HEK293 (cell line): ENCODE measurements around the gene SCN1A.

Experiments used
- CTCF ChIA-PET: fragments of 350-600 bp; formaldehyde crosslinking; extraction: SDS; loops from one replicate; lab custom pipeline; 2021; ENCODE audit warnings: antibody characterized with exemption; lab: Yijun Ruan, JAX
- POLR2A ChIA-PET: fragments of 300-600 bp; formaldehyde crosslinking; extraction: SDS; loops from one replicate; lab custom pipeline; 2020; ENCODE audit warnings: antibody characterized with exemption, inconsistent platforms; lab: Yijun Ruan, JAX
- H3K27ac ChIP-seq: fragments of 200-500 bp; sonication (Bioruptor generic); 2 replicates; pipeline ENCODE4 v1.5.1; 2014; ENCODE audit warnings: low read depth, low read length, control low read depth, inconsistent platforms; ENCODE audit errors: extremely low read depth
- H3K36me3 ChIP-seq, 2 experiments: fragments of 200-500 bp in 1 of 2; sonication (Bioruptor generic) in 1 of 2; 1 replicate in 1 of 2; 2 replicates in 1 of 2; pipeline ENCODE4 v1.5.1; 2014 to 2017; ENCODE audit warnings: inconsistent platforms in 2 of 2, low read length in 2 of 2; ENCODE audit not compliant: control insufficient read depth in 2 of 2, insufficient read depth in 1 of 2
- H3K4me1 ChIP-seq: fragments of 200-500 bp; sonication (Bioruptor generic); 2 replicates; pipeline ENCODE4 v1.5.1; 2014; ENCODE audit warnings: mild to moderate bottlenecking, low read length, inconsistent platforms; ENCODE audit not compliant: control insufficient read depth, insufficient read depth
- H3K4me3 ChIP-seq: 2 replicates; pipeline ENCODE4 v1.5.1; 2011; ENCODE audit warnings: low read depth, mild to moderate bottlenecking, control low read depth, low read length, moderate library complexity
- H3K9me3 ChIP-seq: fragments of 200-500 bp; sonication (Bioruptor generic); 2 replicates; pipeline ENCODE4 v1.5.1; 2014; ENCODE audit warnings: low read depth, low read length, inconsistent platforms; ENCODE audit not compliant: control insufficient read depth, insufficient read depth
- BCL11B ChIP-seq: fragments of 450-650 bp; formaldehyde crosslinking; IDR thresholded peaks from 2 replicates; pipeline ENCODE4 v1.5.1; 2016; ENCODE audit warnings: low read depth, missing biosample characterization, missing genetic modification characterization
- GLIS1 ChIP-seq: fragments of 450-650 bp; formaldehyde crosslinking; IDR thresholded peaks from 2 replicates; pipeline ENCODE4 v1.5.1; 2016; ENCODE audit warnings: missing biosample characterization, missing genetic modification characterization
- IKZF3 ChIP-seq: fragments of 450-650 bp; IDR thresholded peaks from 2 replicates; pipeline ENCODE4 v1.5.0; 2018; ENCODE audit warnings: missing biosample characterization, mild to moderate bottlenecking, missing genetic modification characterization, moderate library complexity
- ZNF133 ChIP-seq: fragments of 450-650 bp; formaldehyde crosslinking; IDR thresholded peaks from 2 replicates; pipeline ENCODE4 v1.5.1; 2016; ENCODE audit warnings: missing biosample characterization, missing genetic modification characterization
- ZNF169 ChIP-seq: fragments of 450-650 bp; formaldehyde crosslinking; IDR thresholded peaks from 2 replicates; pipeline ENCODE4 v1.5.1; 2016; ENCODE audit warnings: missing biosample characterization, missing genetic modification characterization
- ZNF426 ChIP-seq: fragments of 450-650 bp; formaldehyde crosslinking; IDR thresholded peaks from 2 replicates; pipeline ENCODE4 v1.5.1; 2017; ENCODE audit warnings: missing biosample characterization, missing genetic modification characterization, mild to moderate bottlenecking, inconsistent platforms, moderate library complexity
- ZNF530 ChIP-seq: fragments of 450-650 bp; formaldehyde crosslinking; IDR thresholded peaks from 2 replicates; pipeline ENCODE4 v1.5.1; 2016; ENCODE audit warnings: low read depth, missing biosample characterization, missing genetic modification characterization
- ZNF558 ChIP-seq: fragments of 450-650 bp; formaldehyde crosslinking; IDR thresholded peaks from 2 replicates; pipeline ENCODE4 v1.5.1; 2016; ENCODE audit warnings: missing biosample characterization, missing genetic modification characterization
- ZNF623 ChIP-seq: fragments of 450-650 bp; formaldehyde crosslinking; IDR thresholded peaks from 2 replicates; pipeline ENCODE4 v1.5.1; 2016; ENCODE audit warnings: missing biosample characterization, missing genetic modification characterization
- ZNF785 ChIP-seq: fragments of 450-650 bp; formaldehyde crosslinking; IDR thresholded peaks from 2 replicates; pipeline ENCODE4 v1.5.1; 2016; ENCODE audit warnings: missing biosample characterization, missing genetic modification characterization
- ZNF843 ChIP-seq: fragments of 450-650 bp; formaldehyde crosslinking; IDR thresholded peaks from 2 replicates; pipeline ENCODE4 v1.5.1; 2016; ENCODE audit warnings: missing biosample characterization, missing genetic modification characterization
- TF ChIP-seq, protein P1 (sequence below): fragments of 450-650 bp; formaldehyde crosslinking; IDR thresholded peaks from 2 replicates; pipeline ENCODE4 v1.5.1; 2016; ENCODE audit warnings: missing biosample characterization, missing genetic modification characterization
- TF ChIP-seq, protein P2 (sequence below): fragments of 450-650 bp; formaldehyde crosslinking; IDR thresholded peaks from 2 replicates; pipeline ENCODE4 v1.5.1; 2016; ENCODE audit warnings: missing biosample characterization, missing genetic modification characterization
- TF ChIP-seq, protein P3 (sequence below): fragments of 450-650 bp; formaldehyde crosslinking; IDR thresholded peaks from 2 replicates; pipeline ENCODE4 v1.5.1; 2016; ENCODE audit warnings: missing biosample characterization, missing genetic modification characterization
- TF ChIP-seq, protein P4 (sequence below): fragments of 450-650 bp; formaldehyde crosslinking; IDR thresholded peaks from 2 replicates; pipeline ENCODE4 v1.5.1; 2016; ENCODE audit warnings: missing biosample characterization, missing genetic modification characterization
- TF ChIP-seq, protein P5 (sequence below): fragments of 450-650 bp; IDR thresholded peaks from 2 replicates; pipeline ENCODE4 v1.5.1; 2018; ENCODE audit warnings: missing biosample characterization, missing genetic modification characterization

Gene SCN1A

DNA sequence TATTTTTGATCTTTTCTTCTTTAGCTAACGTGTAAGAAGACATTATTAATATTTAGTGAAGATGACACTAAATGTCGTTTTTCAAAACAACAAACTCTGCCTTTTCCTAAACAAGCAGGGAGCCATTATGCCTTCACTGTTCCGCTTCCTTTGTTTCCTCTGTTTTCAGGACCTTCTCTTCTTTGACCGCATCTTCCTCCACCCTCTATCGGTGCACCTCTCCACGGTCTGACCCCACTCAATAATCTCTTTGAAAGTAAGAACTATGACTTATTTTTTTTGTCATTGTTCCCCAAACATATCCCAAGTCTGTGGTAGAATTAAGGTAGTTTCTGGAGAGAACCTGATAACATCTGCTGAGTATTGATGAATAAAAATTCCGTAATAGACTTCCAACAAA is 5.8 kb upstream of the SCN1A start:
- CTCF ChIA-PET = no interaction called here
- POLR2A ChIA-PET = no interaction called here
- Histone ChIP-seq H3K4me1 (no peaks in the 10 kb centered on the region), H3K9me3 (no peaks in the 10 kb centered on the region), H3K4me3 (no peak overlapping the region), H3K36me3 (no peaks in the 10 kb centered on the region), H3K27ac (no peak overlapping the region)
- TF ChIP-seq, protein P1, sequence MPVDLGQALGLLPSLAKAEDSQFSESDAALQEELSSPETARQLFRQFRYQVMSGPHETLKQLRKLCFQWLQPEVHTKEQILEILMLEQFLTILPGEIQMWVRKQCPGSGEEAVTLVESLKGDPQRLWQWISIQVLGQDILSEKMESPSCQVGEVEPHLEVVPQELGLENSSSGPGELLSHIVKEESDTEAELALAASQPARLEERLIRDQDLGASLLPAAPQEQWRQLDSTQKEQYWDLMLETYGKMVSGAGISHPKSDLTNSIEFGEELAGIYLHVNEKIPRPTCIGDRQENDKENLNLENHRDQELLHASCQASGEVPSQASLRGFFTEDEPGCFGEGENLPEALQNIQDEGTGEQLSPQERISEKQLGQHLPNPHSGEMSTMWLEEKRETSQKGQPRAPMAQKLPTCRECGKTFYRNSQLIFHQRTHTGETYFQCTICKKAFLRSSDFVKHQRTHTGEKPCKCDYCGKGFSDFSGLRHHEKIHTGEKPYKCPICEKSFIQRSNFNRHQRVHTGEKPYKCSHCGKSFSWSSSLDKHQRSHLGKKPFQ (tag by site-specific recombination) = no peak
- TF ChIP-seq, protein P2, sequence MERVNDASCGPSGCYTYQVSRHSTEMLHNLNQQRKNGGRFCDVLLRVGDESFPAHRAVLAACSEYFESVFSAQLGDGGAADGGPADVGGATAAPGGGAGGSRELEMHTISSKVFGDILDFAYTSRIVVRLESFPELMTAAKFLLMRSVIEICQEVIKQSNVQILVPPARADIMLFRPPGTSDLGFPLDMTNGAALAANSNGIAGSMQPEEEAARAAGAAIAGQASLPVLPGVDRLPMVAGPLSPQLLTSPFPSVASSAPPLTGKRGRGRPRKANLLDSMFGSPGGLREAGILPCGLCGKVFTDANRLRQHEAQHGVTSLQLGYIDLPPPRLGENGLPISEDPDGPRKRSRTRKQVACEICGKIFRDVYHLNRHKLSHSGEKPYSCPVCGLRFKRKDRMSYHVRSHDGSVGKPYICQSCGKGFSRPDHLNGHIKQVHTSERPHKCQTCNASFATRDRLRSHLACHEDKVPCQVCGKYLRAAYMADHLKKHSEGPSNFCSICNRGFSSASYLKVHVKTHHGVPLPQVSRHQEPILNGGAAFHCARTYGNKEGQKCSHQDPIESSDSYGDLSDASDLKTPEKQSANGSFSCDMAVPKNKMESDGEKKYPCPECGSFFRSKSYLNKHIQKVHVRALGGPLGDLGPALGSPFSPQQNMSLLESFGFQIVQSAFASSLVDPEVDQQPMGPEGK (tag by site-specific recombination) = no peak
- TF ChIP-seq ZNF843 (tag by site-specific recombination) (no peak), ZNF133 (tag by site-specific recombination) (no peak), GLIS1 (tag by site-specific recombination) (no peak), ZNF426 (tag by site-specific recombination) (no peak), BCL11B (tag by site-specific recombination) (no peak), ZNF530 (tag by site-specific recombination) (no peak), IKZF3 (no peak), ZNF785 (tag by site-specific recombination) (no peak), ZNF169 (tag by site-specific recombination) (no peak), ZNF623 (no peak)
- TF ChIP-seq, protein P3, sequence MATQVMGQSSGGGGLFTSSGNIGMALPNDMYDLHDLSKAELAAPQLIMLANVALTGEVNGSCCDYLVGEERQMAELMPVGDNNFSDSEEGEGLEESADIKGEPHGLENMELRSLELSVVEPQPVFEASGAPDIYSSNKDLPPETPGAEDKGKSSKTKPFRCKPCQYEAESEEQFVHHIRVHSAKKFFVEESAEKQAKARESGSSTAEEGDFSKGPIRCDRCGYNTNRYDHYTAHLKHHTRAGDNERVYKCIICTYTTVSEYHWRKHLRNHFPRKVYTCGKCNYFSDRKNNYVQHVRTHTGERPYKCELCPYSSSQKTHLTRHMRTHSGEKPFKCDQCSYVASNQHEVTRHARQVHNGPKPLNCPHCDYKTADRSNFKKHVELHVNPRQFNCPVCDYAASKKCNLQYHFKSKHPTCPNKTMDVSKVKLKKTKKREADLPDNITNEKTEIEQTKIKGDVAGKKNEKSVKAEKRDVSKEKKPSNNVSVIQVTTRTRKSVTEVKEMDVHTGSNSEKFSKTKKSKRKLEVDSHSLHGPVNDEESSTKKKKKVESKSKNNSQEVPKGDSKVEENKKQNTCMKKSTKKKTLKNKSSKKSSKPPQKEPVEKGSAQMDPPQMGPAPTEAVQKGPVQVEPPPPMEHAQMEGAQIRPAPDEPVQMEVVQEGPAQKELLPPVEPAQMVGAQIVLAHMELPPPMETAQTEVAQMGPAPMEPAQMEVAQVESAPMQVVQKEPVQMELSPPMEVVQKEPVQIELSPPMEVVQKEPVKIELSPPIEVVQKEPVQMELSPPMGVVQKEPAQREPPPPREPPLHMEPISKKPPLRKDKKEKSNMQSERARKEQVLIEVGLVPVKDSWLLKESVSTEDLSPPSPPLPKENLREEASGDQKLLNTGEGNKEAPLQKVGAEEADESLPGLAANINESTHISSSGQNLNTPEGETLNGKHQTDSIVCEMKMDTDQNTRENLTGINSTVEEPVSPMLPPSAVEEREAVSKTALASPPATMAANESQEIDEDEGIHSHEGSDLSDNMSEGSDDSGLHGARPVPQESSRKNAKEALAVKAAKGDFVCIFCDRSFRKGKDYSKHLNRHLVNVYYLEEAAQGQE (tag by site-specific recombination) = no peak
- TF ChIP-seq, protein P4, sequence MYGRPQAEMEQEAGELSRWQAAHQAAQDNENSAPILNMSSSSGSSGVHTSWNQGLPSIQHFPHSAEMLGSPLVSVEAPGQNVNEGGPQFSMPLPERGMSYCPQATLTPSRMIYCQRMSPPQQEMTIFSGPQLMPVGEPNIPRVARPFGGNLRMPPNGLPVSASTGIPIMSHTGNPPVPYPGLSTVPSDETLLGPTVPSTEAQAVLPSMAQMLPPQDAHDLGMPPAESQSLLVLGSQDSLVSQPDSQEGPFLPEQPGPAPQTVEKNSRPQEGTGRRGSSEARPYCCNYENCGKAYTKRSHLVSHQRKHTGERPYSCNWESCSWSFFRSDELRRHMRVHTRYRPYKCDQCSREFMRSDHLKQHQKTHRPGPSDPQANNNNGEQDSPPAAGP = no peak
- TF ChIP-seq, protein P5, sequence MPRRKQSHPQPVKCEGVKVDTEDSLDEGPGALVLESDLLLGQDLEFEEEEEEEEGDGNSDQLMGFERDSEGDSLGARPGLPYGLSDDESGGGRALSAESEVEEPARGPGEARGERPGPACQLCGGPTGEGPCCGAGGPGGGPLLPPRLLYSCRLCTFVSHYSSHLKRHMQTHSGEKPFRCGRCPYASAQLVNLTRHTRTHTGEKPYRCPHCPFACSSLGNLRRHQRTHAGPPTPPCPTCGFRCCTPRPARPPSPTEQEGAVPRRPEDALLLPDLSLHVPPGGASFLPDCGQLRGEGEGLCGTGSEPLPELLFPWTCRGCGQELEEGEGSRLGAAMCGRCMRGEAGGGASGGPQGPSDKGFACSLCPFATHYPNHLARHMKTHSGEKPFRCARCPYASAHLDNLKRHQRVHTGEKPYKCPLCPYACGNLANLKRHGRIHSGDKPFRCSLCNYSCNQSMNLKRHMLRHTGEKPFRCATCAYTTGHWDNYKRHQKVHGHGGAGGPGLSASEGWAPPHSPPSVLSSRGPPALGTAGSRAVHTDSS (tag by site-specific recombination) = no peak

DNA sequence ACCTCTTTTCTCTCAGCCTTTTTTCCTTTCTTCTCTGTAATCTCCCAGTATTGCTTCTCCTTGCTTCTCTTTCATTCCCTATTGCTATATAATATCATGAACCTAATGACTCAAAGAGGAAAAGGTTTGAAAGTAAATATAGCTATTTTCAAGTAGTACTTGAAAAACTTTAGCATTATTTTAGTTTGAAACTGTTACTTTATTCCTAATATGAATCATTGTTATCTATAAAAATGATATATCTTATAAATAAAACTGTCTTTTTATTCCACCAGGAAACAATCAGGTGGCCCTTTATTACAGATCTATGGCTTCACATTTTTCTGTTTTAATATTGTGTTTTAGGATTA is 311 bp upstream of the SCN1A start:
- Histone ChIP-seq H3K4me1 (no peaks in the 10 kb centered on the region), H3K36me3 (no peaks in the 10 kb centered on the region), H3K4me3 (no peak overlapping the region), H3K27ac (no peak overlapping the region), H3K9me3 (no peaks in the 10 kb centered on the region)
- CTCF ChIA-PET = interaction anchor here (0.6 to 3.2 kb wide), 26 partner anchors 11 to 1111 kb away, joined by 3 to 32 read pairs (median 4); partner anchors contain the start of genes SCN2A and TTC21B
- TF ChIP-seq ZNF558 (tag by site-specific recombination) = no peak
- POLR2A ChIA-PET = interaction anchor here (0.6 kb wide), 1 partner anchor 174 kb away, joined by 4 read pairs; the partner anchor contains the start of gene TTC21B
